OCI-LY1 (cell line): ENCODE measurements around the gene CDKN2B.
A peak's percentile ranks its signal among the peaks of the same experiment; 100 is the strongest.
"Not testable (repeated sequence)": the region's sequence is repeated elsewhere in the genome, so short reads cannot be mapped to it uniquely, and the experiment has no call there.

Source experiments
- H2AFZ ChIP-seq: fragments of 200-600 bp; sonication (generic), shearing (Covaris generic); 2 replicates; pipeline ENCODE4 v1.6.0; 2014; ENCODE audit warnings: antibody characterized with exemption, mild to moderate bottlenecking, low read length
- H3F3A ChIP-seq: fragments of 200-600 bp; sonication (generic), shearing (Covaris generic); 2 replicates; pipeline ENCODE4 v1.6.0; 2014; ENCODE audit warnings: mild to moderate bottlenecking, antibody characterized with exemption, low read length, moderate library complexity; ENCODE audit not compliant: insufficient read depth
- H3K27ac ChIP-seq: fragments of 200-600 bp; sonication (generic); 2 replicates; pipeline ENCODE4 v1.5.1; 2014; ENCODE audit warnings: low read length, mixed run types, mild to moderate bottlenecking, low read depth; ENCODE audit not compliant: poor library complexity, severe bottlenecking
- H3K27me3 ChIP-seq: fragments of 200-600 bp; sonication (generic); 2 replicates; pipeline ENCODE4 v1.6.0; 2014; ENCODE audit warnings: antibody characterized with exemption, mild to moderate bottlenecking, low read length, moderate library complexity; ENCODE audit not compliant: insufficient read depth
- H3K36me3 ChIP-seq: fragments of 200-600 bp; sonication (generic); 2 replicates; pipeline ENCODE4 v1.6.1; 2014; ENCODE audit warnings: mild to moderate bottlenecking, antibody characterized with exemption, low read length, moderate library complexity, mixed read lengths; ENCODE audit not compliant: insufficient read depth
- H3K4me1 ChIP-seq: fragments of 200-600 bp; sonication (generic); 2 replicates; pipeline ENCODE4 v1.5.1; 2014; ENCODE audit warnings: mild to moderate bottlenecking, low read length, moderate library complexity; ENCODE audit not compliant: insufficient read depth, severe bottlenecking
- H3K4me2 ChIP-seq: fragments of 200-600 bp; sonication (generic), shearing (Covaris generic); 2 replicates; pipeline ENCODE4 v1.6.1; 2014; ENCODE audit warnings: low read length
- H3K4me3 ChIP-seq: fragments of 200-600 bp; sonication (generic); 2 replicates; pipeline ENCODE4 v1.5.1; 2014; ENCODE audit warnings: low read length, low read depth, mild to moderate bottlenecking, mixed read lengths; ENCODE audit not compliant: poor library complexity, severe bottlenecking
- H3K79me2 ChIP-seq: fragments of 200-600 bp; shearing (Covaris generic); 2 replicates; pipeline ENCODE4 v1.6.1; 2016; ENCODE audit warnings: mixed run types, low read length, mixed read lengths; ENCODE audit not compliant: insufficient read depth
- H3K9ac ChIP-seq: fragments of 200-600 bp; sonication (generic), shearing (Covaris generic); 2 replicates; pipeline ENCODE4 v1.6.1; 2014; ENCODE audit warnings: mild to moderate bottlenecking, low read length, mixed read lengths
- H3K9me2 ChIP-seq: fragments of 200-600 bp; sonication (generic), shearing (Covaris generic); 2 replicates; pipeline ENCODE4 v1.6.1; 2014; ENCODE audit warnings: low read depth, mild to moderate bottlenecking, low read length, mixed read lengths
- H3K9me3 ChIP-seq: fragments of 200-600 bp; shearing (Covaris generic); 2 replicates; pipeline ENCODE4 v1.6.1; 2014; ENCODE audit warnings: low read length, mixed read lengths
- H4K20me1 ChIP-seq: fragments of 200-600 bp; sonication (generic), shearing (Covaris generic); 2 replicates; pipeline ENCODE4 v1.6.0; 2016; ENCODE audit warnings: mild to moderate bottlenecking, low read length; ENCODE audit not compliant: insufficient read depth
- CTCF ChIP-seq: fragments of 200-600 bp; sonication (generic), shearing (Covaris generic); IDR thresholded peaks from 2 replicates; pipeline ENCODE4 v1.5.1; 2017; ENCODE audit warnings: mild to moderate bottlenecking, antibody characterized with exemption, low read length, moderate library complexity, mixed read lengths
- EZH2 ChIP-seq: fragments of 200-600 bp; sonication (generic), shearing (Covaris generic); IDR thresholded peaks from 2 replicates; pipeline ENCODE4 v1.8.0; 2017; ENCODE audit warnings: borderline replicate concordance, mixed run types, mild to moderate bottlenecking, antibody characterized with exemption, low read length, moderate library complexity, mixed read lengths

The CDKN2B gene

GRCh38 chr9:21964925-21965385, 44.1 kb downstream of the CDKN2B start:
- Histone ChIP-seq H3K9ac (peak overlapping the region; percentile 63), H3K9me3 (no peaks in the 10 kb centered on the region; the same call in 1 of the 2 replicates), H3K27ac (peak overlapping the region; percentile 66), H3K4me2 (peak overlapping the region; percentile 77), H3K36me3 (peaks cover 32% of the 10 kb centered on the region), H3F3A (no peaks in the 10 kb centered on the region), H3K4me3 (peak overlapping the region; percentile 54), H3K9me2 (no peaks in the 10 kb centered on the region), H4K20me1 (no peaks in the 10 kb centered on the region), H3K79me2 (no peaks in the 10 kb centered on the region), H3K27me3 (no peaks in the 10 kb centered on the region), H2AFZ (no peak overlapping the region), H3K4me1 (peaks cover 17% of the 10 kb centered on the region)
- no peak for TF ChIP-seq EZH2
- no peak for TF ChIP-seq CTCF

- H3K9me2 ChIP-seq, result no peaks in the 10 kb centered on the region
- no peaks in the 10 kb centered on the region for H3K27me3 ChIP-seq
- peaks cover 17% of the 10 kb centered on the region for H3K4me1 ChIP-seq
- no peak overlapping the region for H3K4me2 ChIP-seq
- TF ChIP-seq EZH2 (no peak), CTCF (no peak)
- H3K9me3 ChIP-seq, result no peaks in the 10 kb centered on the region; the same call in 1 of the 2 replicates
- no peak overlapping the region for H3K4me3 ChIP-seq
- no peak overlapping the region for H2AFZ ChIP-seq
- H3K79me2 ChIP-seq, result no peaks in the 10 kb centered on the region
- H4K20me1 ChIP-seq, result no peaks in the 10 kb centered on the region
- no peak overlapping the region for H3K27ac ChIP-seq
- H3K9ac ChIP-seq, result no peak overlapping the region
- no peaks in the 10 kb centered on the region for H3F3A ChIP-seq
- peaks cover under 1% of the 10 kb centered on the region; the same call in 1 of the 2 replicates for H3K36me3 ChIP-seq
Measured at GRCh38 chr9:21961569-21961968, 47.5 kb downstream of the CDKN2B start.

GRCh38 chr9:21959268-21959667, 49.8 kb downstream of the CDKN2B start:
- H3K27ac ChIP-seq, H3K9me3 ChIP-seq, H3K79me2 ChIP-seq, H4K20me1 ChIP-seq, H3F3A ChIP-seq, H3K4me3 ChIP-seq, H3K4me1 ChIP-seq, H3K27me3 ChIP-seq, H3K9me2 ChIP-seq, H3K9ac ChIP-seq, H3K4me2 ChIP-seq, H2AFZ ChIP-seq, H3K36me3 ChIP-seq: not testable (repeated sequence)

GRCh38 chr9:21958833-21959232, 50.3 kb downstream of the CDKN2B start:
- H2AFZ ChIP-seq, result no peak overlapping the region
- no peaks in the 10 kb centered on the region; the same call in 1 of the 2 replicates for H3K9me3 ChIP-seq
- H3F3A ChIP-seq, result no peaks in the 10 kb centered on the region
- no peaks in the 10 kb centered on the region for H3K4me1 ChIP-seq
- H3K27ac ChIP-seq, result no peak overlapping the region
- no peaks in the 10 kb centered on the region for H3K36me3 ChIP-seq
- TF ChIP-seq EZH2, result no peak
- no peak for TF ChIP-seq CTCF
- H3K79me2 ChIP-seq, result no peaks in the 10 kb centered on the region
- H3K4me2 ChIP-seq, result no peak overlapping the region
- no peak overlapping the region for H3K9ac ChIP-seq
- H3K4me3 ChIP-seq, result no peak overlapping the region
- H3K27me3 ChIP-seq, result no peaks in the 10 kb centered on the region
- no peaks in the 10 kb centered on the region for H3K9me2 ChIP-seq
- H4K20me1 ChIP-seq, result no peaks in the 10 kb centered on the region
